ENCODE measurements around the gene SNAPC4.

SNAPC4 gene

DNA sequence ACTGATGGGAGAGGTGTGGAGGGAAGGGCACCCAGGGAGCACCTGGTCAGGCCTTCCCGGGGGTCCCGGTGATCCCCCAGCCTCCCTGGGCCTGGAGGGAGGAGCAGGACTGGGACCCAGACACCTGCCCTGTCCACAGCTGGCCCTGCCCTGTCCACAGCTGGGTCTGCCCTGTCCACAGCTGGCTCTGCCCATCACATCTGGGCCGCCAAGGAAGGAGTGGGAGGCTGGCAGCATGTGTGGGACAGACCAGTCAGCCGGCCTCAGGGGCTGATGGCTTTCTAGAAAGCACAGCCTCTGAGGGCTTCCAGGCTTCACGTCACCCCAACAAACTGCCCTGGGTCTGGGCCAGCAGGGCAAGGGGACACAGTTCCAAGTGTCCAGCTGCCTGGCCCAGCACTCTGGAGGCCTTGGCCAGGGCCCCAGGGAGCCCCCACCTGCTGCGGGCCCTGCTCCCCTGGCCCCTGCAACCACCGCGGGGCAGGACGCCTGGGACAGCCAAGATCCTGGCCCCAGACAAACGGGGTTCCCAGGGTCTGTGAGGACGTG lies 48.6 kb downstream of the SNAPC4 start:
- Histone ChIP-seq H3K4me1 (ENCODE audit: control insufficient read depth, low read length) (no peaks in the 10 kb centered on the region), H3K9me3 (ENCODE audit: control insufficient read depth, insufficient read depth, low read length) (no peaks in the 10 kb centered on the region), H3K79me2 (ENCODE audit: control insufficient read depth, low read length) (no peaks in the 10 kb centered on the region), H3K36me3 (ENCODE audit: control insufficient read depth, low read length) (no peaks in the 10 kb centered on the region), H3K4me3 (ENCODE audit: low read length) (no peak overlapping the region), H3F3A (ENCODE audit: control insufficient read depth, insufficient read depth) (no peaks in the 10 kb centered on the region), H3K4me2 (ENCODE audit: low read length) (no peak overlapping the region), H3K9me2 (replicated peaks; ENCODE audit: control insufficient read depth, low read length) (no peaks in the 10 kb centered on the region), H4K20me1 (ENCODE audit: control insufficient read depth, insufficient read depth, low read depth, low read length) (no peaks in the 10 kb centered on the region), H3K27me3 (ENCODE audit: control insufficient read depth, low read length) (peaks cover 23% of the 10 kb centered on the region), H3K27ac (ENCODE audit: low read depth, low read length) (no peak overlapping the region)
- TF ChIP-seq EZH2phosphoT487 (IDR thresholded peaks at IDR 0.05; ENCODE audit: borderline replicate concordance, low read length) (no peak), CTCF (IDR thresholded peaks at IDR 0.05; ENCODE audit: low read depth, low read length, poor library complexity, severe bottlenecking) (no peak)

Measured in DOHH2 (cell line).